ENCODE results near the gene DRP2. TPM values are rescaled to one million over a fixed set of nuclear protein-coding genes. Genes with fewer than 3 reads are reported as not detected.

Gene DRP2
- total and polyA plus RNA-seq, 4 donors, result 0.18 to 1.9 (median 0.89) TPM

DNA sequence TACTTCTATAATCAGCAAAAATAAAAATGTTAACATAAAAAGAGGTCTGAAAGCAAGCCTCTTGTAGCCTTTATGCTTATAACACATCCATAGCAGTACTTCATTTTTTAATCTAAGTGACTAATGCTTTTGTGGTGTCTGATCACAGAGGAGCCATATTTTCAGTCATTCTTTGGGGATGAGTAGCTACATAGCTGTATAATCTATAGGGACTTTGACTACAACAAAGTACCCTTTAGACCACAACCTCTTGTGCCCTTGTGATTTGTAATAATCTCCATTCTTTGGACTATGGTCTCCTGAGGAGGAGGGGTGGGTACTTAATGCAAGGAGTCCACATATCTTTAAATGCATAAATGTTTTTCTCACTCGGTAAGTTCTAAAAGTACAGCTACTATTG lies 9.6 kb downstream of the DRP2 start:
- H3K27me3 ChIP-seq (ENCODE audit: control insufficient read depth in 1 of 2, insufficient read depth in 2 of 2, low read length in 1 of 2), result no peaks in the 10 kb centered on the region
- ATAC-seq (ENCODE audit: low FRiP score), result no peak
- no peaks in the 10 kb centered on the region for H3K9me3 ChIP-seq (ENCODE audit: control insufficient read depth, low read length)
- H3K27ac ChIP-seq (ENCODE audit: low read depth in 1 of 2, low read length in 2 of 2), result no peak overlapping the region
- no peak for DNase-seq
- H3K36me3 ChIP-seq (ENCODE audit: control insufficient read depth in 1 of 2, insufficient read depth in 2 of 2, low read length in 1 of 2), result no peaks in the 10 kb centered on the region
- H3K4me1 ChIP-seq (ENCODE audit: control insufficient read depth in 1 of 2, insufficient read depth in 2 of 2, low read length in 2 of 2), result no peaks in the 10 kb centered on the region
- intact Hi-C loops (cut with DNase I), result no loop called here
- WGBS, 2 donors, result 92 to 93% methylated on average over 1 of the region's 1 CpG
- H3K4me3 ChIP-seq (ENCODE audit: low read length in 2 of 2), result no peak overlapping the region

DNA sequence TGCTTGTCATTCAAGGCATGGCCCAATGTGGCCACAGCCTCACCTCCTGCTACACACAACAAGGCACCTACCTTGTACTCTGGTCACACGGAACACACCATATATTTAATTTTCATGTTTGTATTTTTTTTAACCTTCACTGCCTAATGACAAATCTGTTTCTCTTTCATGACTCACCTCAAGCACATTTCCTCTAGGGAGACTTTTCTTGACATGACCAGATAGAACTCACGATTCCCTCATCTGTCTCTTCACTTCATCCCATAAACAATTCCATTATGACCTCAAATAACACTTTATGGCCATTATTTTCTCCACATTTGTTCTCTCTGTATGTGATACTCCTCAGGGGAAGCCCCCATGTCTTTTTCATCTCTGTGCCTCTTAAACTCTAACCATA lies 11.1 kb downstream of the DRP2 start:
- no peak for ATAC-seq (ENCODE audit: low FRiP score)
- no peaks in the 10 kb centered on the region for H3K9me3 ChIP-seq (ENCODE audit: control insufficient read depth, low read length)
- no peak for DNase-seq
- WGBS, 2 donors, result 78 to 95% methylated on average over 2 of the region's 2 CpGs
- H3K4me3 ChIP-seq (ENCODE audit: low read length in 2 of 2), result no peak overlapping the region
- intact Hi-C loops (cut with DNase I), result no loop called here
- H3K4me1 ChIP-seq (ENCODE audit: control insufficient read depth in 1 of 2, insufficient read depth in 2 of 2, low read length in 2 of 2), result no peaks in the 10 kb centered on the region
- no peak overlapping the region for H3K27ac ChIP-seq (ENCODE audit: low read depth in 1 of 2, low read length in 2 of 2)
- no peaks in the 10 kb centered on the region for H3K36me3 ChIP-seq (ENCODE audit: control insufficient read depth in 1 of 2, insufficient read depth in 2 of 2, low read length in 1 of 2)
- H3K27me3 ChIP-seq (ENCODE audit: control insufficient read depth in 1 of 2, insufficient read depth in 2 of 2, low read length in 1 of 2), result no peaks in the 10 kb centered on the region

DNA sequence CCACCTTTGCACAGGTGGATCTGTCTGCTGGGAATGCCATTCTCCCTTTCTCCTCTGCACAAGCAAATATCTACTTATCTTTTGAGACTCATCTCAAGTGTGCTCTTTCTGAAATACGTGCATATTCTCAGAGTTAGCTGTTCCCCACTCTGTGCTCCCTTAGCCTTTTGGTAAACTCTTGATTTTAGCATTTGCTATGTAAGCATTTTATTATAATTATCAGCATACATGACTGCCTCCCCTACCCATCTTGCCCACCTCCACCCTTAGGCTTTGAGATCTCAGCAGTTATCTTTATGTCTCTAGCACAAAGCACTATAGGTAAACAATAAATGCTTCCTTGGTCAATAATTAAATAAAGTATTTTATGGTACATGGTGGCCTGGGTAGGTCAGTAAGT lies 11.5 kb downstream of the DRP2 start:
- no peak overlapping the region for H3K27ac ChIP-seq (ENCODE audit: low read depth in 1 of 2, low read length in 2 of 2)
- no peak overlapping the region for H3K4me3 ChIP-seq (ENCODE audit: low read length in 2 of 2)
- DNase-seq (no peak), ATAC-seq (ENCODE audit: low FRiP score) (no peak)
- intact Hi-C loops (cut with DNase I), result no loop called here
- no peaks in the 10 kb centered on the region for H3K36me3 ChIP-seq (ENCODE audit: control insufficient read depth in 1 of 2, insufficient read depth in 2 of 2, low read length in 1 of 2)
- H3K27me3 ChIP-seq (ENCODE audit: control insufficient read depth in 1 of 2, insufficient read depth in 2 of 2, low read length in 1 of 2), result no peaks in the 10 kb centered on the region
- no peaks in the 10 kb centered on the region for H3K4me1 ChIP-seq (ENCODE audit: control insufficient read depth in 1 of 2, insufficient read depth in 2 of 2, low read length in 2 of 2)
- no peaks in the 10 kb centered on the region for H3K9me3 ChIP-seq (ENCODE audit: control insufficient read depth, low read length)
- 42 to 95% methylated on average over 1 of the region's 1 CpG for WGBS, 2 donors

DNA sequence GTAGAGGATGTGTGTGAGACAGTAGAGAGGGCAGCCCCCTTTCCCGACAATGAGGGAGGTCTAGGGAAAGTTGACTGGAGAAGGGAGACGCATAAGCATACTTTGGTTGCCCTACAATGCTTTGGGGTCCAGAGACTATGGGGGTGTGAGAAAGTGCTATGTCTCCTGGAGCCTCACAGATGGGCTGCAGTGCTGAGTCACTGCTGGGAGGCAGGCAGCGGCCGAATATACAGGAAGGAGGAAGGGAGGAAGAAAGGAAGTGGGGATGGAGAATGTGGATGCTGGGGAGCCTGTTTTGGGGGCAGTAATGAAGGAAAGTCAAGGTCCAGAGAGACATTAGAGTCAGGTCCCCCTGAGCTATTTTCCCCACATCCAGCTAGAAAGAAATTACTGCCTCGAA lies 12.7 kb downstream of the DRP2 start:
- no peak for ATAC-seq (ENCODE audit: low FRiP score)
- Histone ChIP-seq H3K36me3 (ENCODE audit: control insufficient read depth in 1 of 2, insufficient read depth in 2 of 2, low read length in 1 of 2) (no peaks in the 10 kb centered on the region), H3K4me3 (ENCODE audit: low read length in 2 of 2) (no peak overlapping the region), H3K27me3 (ENCODE audit: control insufficient read depth in 1 of 2, insufficient read depth in 2 of 2, low read length in 1 of 2) (no peaks in the 10 kb centered on the region), H3K4me1 (ENCODE audit: control insufficient read depth in 1 of 2, insufficient read depth in 2 of 2, low read length in 2 of 2) (no peaks in the 10 kb centered on the region), H3K9me3 (ENCODE audit: control insufficient read depth, low read length) (no peaks in the 10 kb centered on the region), H3K27ac (ENCODE audit: low read depth in 1 of 2, low read length in 2 of 2) (no peak overlapping the region)
- DNase-seq, result no peak
- intact Hi-C loops (cut with DNase I), result no loop called here
- 86 to 91% methylated on average over 5 of the region's 5 CpGs for WGBS, 2 donors

DNA sequence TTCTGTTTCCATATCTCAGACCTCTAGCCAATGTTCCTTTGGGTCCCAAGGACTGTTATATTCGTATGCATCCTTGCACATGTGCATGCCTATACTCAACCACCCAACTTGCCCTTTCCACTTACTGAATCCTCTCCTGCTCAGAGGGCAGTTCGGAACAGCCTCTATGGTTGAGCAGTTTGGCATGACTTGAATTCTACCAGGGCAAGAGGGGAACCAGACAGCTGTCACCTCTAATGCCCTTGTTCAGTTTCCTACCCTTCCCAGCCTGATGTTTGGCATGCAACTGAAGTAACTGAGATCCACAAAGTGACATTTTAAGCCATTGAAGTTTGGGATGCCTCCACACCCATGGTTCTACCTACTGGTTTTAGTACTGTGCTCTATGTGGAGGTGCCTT lies 17.5 kb downstream of the DRP2 start:
- DNase-seq, result no peak
- no peak for ATAC-seq (ENCODE audit: low FRiP score)
- intact Hi-C loops (cut with DNase I), result no loop called here
- Histone ChIP-seq H3K27ac (ENCODE audit: low read depth in 1 of 2, low read length in 2 of 2) (no peak overlapping the region), H3K27me3 (ENCODE audit: control insufficient read depth in 1 of 2, insufficient read depth in 2 of 2, low read length in 1 of 2) (no peaks in the 10 kb centered on the region), H3K4me3 (ENCODE audit: low read length in 2 of 2) (no peak overlapping the region), H3K4me1 (ENCODE audit: control insufficient read depth in 1 of 2, insufficient read depth in 2 of 2, low read length in 2 of 2) (no peaks in the 10 kb centered on the region), H3K36me3 (ENCODE audit: control insufficient read depth in 1 of 2, insufficient read depth in 2 of 2, low read length in 1 of 2) (no peaks in the 10 kb centered on the region), H3K9me3 (ENCODE audit: control insufficient read depth, low read length) (no peaks in the 10 kb centered on the region)
- 39 to 47% methylated on average over 2 of the region's 2 CpGs for WGBS, 2 donors

DNA sequence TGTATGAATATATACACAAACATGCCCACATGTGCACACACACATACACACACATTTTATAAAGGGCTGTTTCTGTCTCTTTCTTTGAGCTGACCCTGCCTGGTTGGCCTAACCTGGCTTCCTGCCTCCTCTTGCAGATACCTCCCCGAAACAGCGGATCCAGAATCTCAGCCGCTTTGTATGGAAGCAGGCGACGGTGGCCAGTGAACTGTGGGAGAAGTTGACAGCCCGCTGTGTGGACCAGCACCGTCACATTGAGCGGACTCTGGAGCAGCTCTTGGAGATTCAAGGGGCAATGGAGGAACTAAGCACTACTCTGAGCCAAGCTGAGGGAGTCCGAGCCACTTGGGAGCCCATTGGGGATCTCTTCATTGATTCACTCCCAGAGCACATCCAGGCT lies 21.9 kb downstream of the DRP2 start:
- WGBS, 2 donors, result 78 to 96% methylated on average over 9 of the region's 9 CpGs
- Histone ChIP-seq H3K9me3 (ENCODE audit: control insufficient read depth, low read length) (no peaks in the 10 kb centered on the region), H3K27ac (ENCODE audit: low read depth in 1 of 2, low read length in 2 of 2) (no peak overlapping the region), H3K4me3 (ENCODE audit: low read length in 2 of 2) (no peak overlapping the region), H3K27me3 (ENCODE audit: control insufficient read depth in 1 of 2, insufficient read depth in 2 of 2, low read length in 1 of 2) (no peaks in the 10 kb centered on the region), H3K36me3 (ENCODE audit: control insufficient read depth in 1 of 2, insufficient read depth in 2 of 2, low read length in 1 of 2) (no peaks in the 10 kb centered on the region), H3K4me1 (ENCODE audit: control insufficient read depth in 1 of 2, insufficient read depth in 2 of 2, low read length in 2 of 2) (no peaks in the 10 kb centered on the region)
- intact Hi-C loops (cut with DNase I), result no loop called here
- DNase-seq, result no peak
- no peak for ATAC-seq (ENCODE audit: low FRiP score)

DNA sequence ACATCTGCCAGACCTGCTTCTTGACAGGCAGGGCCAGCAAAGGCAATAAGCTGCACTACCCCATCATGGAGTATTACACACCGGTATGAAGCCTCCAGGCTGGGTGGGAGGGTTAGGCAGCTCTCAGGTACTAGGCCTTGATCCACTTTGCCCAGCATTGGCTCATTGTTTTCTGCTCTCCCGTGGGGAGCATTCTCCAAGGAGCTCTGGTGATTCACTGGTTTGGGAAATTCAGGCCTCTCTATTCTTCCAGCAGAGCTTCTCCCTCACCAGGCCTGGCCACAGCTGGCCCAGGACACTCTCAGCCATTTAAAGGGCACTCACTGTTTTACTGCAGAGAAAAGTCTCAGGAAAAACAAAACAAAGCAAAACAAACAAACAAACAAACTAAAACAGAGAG lies 33.0 kb downstream of the DRP2 start:
- Histone ChIP-seq H3K27me3 (ENCODE audit: control insufficient read depth in 1 of 2, insufficient read depth in 2 of 2, low read length in 1 of 2) (no peaks in the 10 kb centered on the region), H3K4me3 (ENCODE audit: low read length in 2 of 2) (no peak overlapping the region), H3K9me3 (ENCODE audit: control insufficient read depth, low read length) (no peaks in the 10 kb centered on the region), H3K4me1 (ENCODE audit: control insufficient read depth in 1 of 2, insufficient read depth in 2 of 2, low read length in 2 of 2) (no peaks in the 10 kb centered on the region), H3K36me3 (ENCODE audit: control insufficient read depth in 1 of 2, insufficient read depth in 2 of 2, low read length in 1 of 2) (no peaks in the 10 kb centered on the region), H3K27ac (ENCODE audit: low read depth in 1 of 2, low read length in 2 of 2) (no peak overlapping the region)
- DNase-seq, result no peak
- intact Hi-C loops (cut with DNase I), result no loop called here
- 60 to 67% methylated on average over 2 of the region's 2 CpGs for WGBS, 2 donors
- ATAC-seq (ENCODE audit: low FRiP score), result no peak

DNA sequence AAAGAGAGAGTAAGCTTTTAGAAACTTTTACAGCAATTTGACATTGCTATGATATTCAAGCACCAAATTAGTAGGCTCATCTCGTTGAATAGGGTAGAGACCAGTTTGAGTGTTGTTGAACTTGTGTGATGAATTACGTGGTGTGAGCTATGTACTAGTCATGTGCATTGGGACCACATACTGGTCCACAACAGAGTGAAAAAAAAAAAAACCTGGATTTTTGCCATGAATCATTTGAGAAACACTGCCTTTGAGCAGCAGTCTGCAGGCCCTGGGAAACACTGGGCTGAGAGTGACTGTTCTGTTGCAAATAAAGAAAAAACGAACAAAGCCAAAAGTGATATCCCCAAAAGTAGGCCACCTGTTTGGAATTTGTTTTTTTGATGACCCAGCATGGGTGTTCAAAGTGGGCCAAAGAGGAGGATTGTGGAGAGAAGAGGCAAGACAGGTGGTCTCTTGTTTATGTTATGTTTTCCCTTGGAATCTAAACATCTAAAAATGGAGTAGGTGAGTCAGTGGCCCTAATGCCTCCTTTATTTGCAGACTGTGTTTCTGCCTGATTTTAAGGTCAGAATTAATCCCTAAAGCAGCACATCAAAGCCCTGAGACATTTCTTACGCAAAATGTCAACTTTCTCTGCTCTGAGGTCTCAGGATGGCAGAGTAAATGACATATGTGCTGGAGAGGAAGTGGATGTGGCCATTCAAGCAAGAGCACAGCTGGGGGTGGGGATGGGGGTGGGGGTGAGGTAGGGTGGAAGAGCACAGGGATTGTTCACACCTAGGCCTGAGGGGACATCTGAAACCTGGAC lies 38.1 kb downstream of the DRP2 start:
- WGBS, 2 donors, result 78 to 82% methylated on average over 4 of the region's 4 CpGs
- ATAC-seq (ENCODE audit: low FRiP score), result no peak
- intact Hi-C loops (cut with DNase I), result no loop called here

DNA sequence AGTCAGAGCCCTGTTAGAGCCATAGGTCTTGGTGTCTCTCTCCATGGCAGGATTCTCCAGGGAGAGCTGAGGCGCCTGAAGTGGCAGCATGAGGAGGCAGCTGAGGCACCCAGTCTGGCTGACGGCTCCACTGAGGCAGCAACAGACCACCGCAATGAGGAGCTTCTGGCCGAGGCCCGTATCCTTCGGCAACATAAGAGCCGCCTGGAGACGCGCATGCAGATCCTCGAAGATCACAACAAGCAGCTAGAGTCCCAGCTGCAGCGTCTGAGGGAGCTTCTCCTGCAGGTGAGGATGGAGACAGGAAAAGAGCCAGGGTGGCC lies 38.6 kb downstream of the DRP2 start:
- no peak for ATAC-seq (ENCODE audit: low FRiP score)
- intact Hi-C loops (cut with DNase I), result no loop called here
- WGBS, 2 donors, result 87 to 97% methylated on average over 11 of the region's 11 CpGs

More for the DNA sequence above, 38.1 kb downstream of the DRP2 start:
- Histone ChIP-seq H3K9me3 (ENCODE audit: control insufficient read depth, low read length) (no peaks in the 10 kb centered on the region), H3K4me3 (ENCODE audit: low read length in 2 of 2) (no peak overlapping the region), H3K36me3 (ENCODE audit: control insufficient read depth in 1 of 2, insufficient read depth in 2 of 2, low read length in 1 of 2) (no peaks in the 10 kb centered on the region), H3K27ac (ENCODE audit: low read depth in 1 of 2, low read length in 2 of 2) (no peak overlapping the region), H3K27me3 (ENCODE audit: control insufficient read depth in 1 of 2, insufficient read depth in 2 of 2, low read length in 1 of 2) (no peaks in the 10 kb centered on the region), H3K4me1 (ENCODE audit: control insufficient read depth in 1 of 2, insufficient read depth in 2 of 2, low read length in 2 of 2) (no peaks in the 10 kb centered on the region)
- no peak for DNase-seq

More for the DNA sequence above, 38.6 kb downstream of the DRP2 start:
- Histone ChIP-seq H3K4me1 (ENCODE audit: control insufficient read depth in 1 of 2, insufficient read depth in 2 of 2, low read length in 2 of 2) (no peaks in the 10 kb centered on the region), H3K27me3 (ENCODE audit: control insufficient read depth in 1 of 2, insufficient read depth in 2 of 2, low read length in 1 of 2) (no peaks in the 10 kb centered on the region), H3K27ac (ENCODE audit: low read depth in 1 of 2, low read length in 2 of 2) (no peak overlapping the region), H3K36me3 (ENCODE audit: control insufficient read depth in 1 of 2, insufficient read depth in 2 of 2, low read length in 1 of 2) (no peaks in the 10 kb centered on the region), H3K9me3 (ENCODE audit: control insufficient read depth, low read length) (no peaks in the 10 kb centered on the region), H3K4me3 (ENCODE audit: low read length in 2 of 2) (no peak overlapping the region)
- no peak for DNase-seq

Data from aorta (tissue), 5 donors.